Fibroblast of skin of back (primary cell): ENCODE data around the gene ASAP3.
"Not testable (repeated sequence)": the region's sequence is repeated elsewhere in the genome, so short reads cannot be mapped to it uniquely, and the experiment has no call there.

Experiments used
- DNase-seq: peaks from one replicate; pipeline ENCODE4 v3.0.0-alpha.2; 2013

The ASAP3 gene

GRCh38 chr1:23514111-23514679, 30.2 kb upstream of the ASAP3 start:
- no peak for DNase-seq

DNA sequence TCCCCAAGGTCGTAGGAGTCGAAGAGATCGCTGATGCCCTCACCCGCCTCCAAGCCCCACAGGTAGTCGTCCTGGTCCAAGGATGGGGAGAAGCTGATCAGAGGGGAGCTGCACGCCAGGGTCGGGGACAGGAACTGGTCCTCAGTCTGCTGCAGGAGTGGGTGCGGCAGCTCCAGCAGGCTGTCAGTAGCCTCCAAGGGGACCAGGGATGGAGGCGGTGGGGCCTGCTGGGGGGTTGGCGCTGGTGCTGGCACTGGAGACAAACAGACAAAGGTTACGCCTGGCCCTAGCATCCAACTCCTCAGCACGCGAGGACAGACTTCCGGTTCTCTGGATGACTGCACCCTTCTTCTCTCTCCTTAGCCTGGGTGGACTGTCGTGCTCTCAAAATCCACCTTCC, 25.9 kb upstream of the ASAP3 start:
- no peak for DNase-seq

- DNase-seq = no peak
These were observed 22.6 kb upstream of the ASAP3 start for GRCh38 chr1:23506376-23507107.

- DNase-seq = no peak
These were observed 21.9 kb upstream of the ASAP3 start for GRCh38 chr1:23505851-23506250.

- not testable (repeated sequence) for DNase-seq
These were observed 20.2 kb upstream of the ASAP3 start for GRCh38 chr1:23504156-23504555.

DNA sequence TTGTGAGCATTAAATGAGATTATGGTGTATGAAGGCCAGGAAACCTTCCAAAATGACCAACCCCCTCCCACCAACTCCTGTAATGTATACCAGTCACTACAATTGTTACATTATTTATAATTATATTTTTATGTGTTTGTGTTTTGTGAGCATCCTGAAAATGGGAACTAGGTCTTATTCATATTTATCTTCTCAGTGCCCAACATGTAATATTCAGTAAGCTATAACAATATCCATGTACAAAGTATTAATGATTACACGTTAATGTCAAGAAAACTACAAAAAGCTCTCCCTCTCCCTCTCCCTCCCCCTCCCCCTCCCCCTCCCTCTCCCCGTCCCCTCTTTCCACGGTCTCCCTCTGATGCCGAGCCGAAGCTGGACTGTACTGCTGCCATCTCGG, 19.0 kb upstream of the ASAP3 start:
- DNase-seq = no peak

DNA sequence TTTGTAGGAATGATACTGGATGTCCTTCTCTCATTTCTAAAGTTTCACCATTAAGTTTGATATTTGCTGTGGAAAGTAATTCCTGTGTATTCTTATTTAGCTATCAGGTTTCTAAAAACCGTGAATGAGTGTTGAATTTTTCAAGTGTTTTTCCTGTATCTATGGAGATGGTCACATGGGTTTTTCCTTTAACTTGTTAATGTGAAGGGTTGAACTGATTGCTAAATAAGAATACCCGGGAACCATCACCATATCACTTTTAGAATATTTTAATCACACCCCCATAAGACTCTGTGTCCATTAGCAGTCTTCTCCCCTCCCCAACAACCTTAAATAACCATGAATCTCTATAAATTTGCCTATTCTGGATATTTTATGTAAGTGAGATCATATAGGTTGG, 16.5 kb upstream of the ASAP3 start:
- DNase-seq = no peak

DNA sequence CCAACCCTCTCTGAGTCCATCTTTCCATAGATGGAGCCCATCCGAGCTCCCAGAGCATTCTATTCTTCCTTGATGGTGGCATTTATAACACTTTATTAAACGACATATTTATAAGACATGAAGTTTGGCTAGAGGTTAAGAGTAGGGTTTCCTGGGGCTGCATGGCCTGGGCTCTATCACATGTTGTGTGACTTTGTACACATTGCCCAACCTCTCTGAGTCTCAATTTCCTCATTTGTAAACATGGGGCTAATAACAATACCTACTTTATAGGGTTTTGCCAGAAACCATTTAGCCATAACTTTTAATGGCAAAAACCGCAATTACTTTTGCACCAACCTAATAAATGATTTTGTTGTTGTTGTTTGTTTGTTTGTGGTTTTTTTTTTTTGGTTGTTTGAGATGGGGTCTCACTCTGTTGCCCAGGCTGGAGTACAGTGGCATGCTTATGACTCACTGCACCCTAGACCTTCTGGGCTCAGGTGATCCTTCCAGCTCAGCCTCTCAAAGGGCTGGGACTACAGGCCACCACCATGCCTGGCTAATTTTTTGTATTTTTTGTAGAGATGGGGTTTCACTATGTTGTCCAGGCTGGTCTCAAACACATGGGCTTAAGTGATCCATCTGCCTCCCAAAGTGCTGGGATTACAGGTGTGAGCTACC, 13.9 kb upstream of the ASAP3 start:
- DNase-seq = no peak

GRCh38 chr1:23496490-23497181, 12.7 kb upstream of the ASAP3 start:
- DNase-seq = no peak

- DNase-seq = not testable (repeated sequence)
These were observed 10.9 kb upstream of the ASAP3 start for GRCh38 chr1:23494836-23495235.

- DNase-seq = not testable (repeated sequence)
These were observed 8.8 kb upstream of the ASAP3 start for GRCh38 chr1:23492776-23493175.

- no peak for DNase-seq
These were observed 8.2 kb upstream of the ASAP3 start for GRCh38 chr1:23492132-23492720.

DNA sequence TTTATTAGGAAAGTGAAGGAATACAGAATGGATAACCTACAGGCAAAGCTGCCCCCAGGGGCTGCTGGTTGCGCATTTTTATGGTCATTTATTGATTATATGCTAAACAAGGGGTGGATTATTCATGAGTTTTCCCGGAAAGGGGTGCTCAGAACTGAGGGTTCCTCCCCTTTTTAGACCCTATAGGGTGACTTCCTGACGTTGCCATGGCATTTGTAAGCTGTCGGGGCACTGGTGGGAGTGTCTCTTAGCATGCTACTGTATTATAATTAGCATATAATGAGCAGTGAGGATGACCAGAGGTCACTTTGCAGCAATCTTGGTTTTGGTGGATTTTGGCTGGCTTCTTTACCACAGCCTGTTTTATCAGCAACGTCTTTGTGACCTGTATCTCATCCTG, 5.9 kb upstream of the ASAP3 start:
- no peak for DNase-seq

DNA sequence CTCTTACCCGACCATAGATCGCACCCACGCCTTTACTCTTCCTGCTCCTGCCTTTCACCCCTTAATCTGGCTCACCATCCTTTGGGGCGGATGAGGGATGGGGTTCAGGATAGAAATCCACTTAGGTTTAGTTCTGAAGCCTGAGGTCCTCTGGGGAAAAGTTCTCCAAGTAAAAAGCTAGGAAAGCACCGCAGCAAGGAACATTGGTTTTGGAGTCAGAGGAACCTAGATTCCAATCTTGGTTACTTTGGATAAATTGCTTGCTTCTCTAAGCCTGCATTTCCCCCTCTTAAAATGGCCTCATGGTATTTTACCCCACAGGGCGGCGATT, 988 bp upstream of the ASAP3 start:
- DNase-seq = no peak

DNA sequence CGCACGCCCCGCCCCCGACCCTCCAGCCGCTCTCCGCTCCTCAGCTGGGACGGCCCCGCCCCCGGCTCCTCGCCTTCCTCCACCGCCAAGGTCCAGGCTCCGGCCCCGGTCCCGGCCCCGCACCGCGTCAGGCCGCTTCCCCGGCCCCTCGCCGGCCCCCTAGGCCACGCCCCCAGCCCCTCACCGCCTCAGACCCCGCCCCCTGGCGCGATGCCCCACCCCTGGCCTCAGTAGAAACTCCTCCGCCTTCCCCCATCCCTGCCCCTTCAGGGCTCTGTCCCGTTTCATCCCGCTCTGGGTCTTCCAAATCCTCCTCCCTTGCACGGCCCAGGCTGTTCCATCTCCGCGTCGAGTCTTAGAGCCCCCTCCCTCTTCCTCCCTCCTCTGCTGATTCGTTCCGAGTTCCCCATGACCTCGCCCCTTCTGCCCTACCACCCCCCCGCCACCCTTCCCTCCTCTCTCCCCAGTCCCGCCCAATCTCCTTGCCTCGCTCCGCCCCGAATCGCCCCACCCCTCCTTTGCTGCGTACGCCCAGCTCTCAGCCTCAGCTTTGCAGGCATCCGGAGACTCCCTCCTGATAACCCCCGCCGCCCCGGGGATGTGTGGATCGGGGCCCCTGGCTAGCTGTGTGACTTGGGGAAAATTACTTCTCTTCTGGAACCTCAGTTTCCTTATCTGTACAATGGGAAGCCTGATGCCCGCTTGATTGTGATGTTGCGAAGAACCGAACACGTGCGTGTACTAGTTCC, 448 bp upstream of the ASAP3 start:
- peak; percentile 93 for DNase-seq

GRCh38 chr1:23481904-23482303, 2.1 kb downstream of the ASAP3 start:
- no peak for DNase-seq

- no peak for DNase-seq
These were observed 2.9 kb downstream of the ASAP3 start for GRCh38 chr1:23481026-23481597.

DNA sequence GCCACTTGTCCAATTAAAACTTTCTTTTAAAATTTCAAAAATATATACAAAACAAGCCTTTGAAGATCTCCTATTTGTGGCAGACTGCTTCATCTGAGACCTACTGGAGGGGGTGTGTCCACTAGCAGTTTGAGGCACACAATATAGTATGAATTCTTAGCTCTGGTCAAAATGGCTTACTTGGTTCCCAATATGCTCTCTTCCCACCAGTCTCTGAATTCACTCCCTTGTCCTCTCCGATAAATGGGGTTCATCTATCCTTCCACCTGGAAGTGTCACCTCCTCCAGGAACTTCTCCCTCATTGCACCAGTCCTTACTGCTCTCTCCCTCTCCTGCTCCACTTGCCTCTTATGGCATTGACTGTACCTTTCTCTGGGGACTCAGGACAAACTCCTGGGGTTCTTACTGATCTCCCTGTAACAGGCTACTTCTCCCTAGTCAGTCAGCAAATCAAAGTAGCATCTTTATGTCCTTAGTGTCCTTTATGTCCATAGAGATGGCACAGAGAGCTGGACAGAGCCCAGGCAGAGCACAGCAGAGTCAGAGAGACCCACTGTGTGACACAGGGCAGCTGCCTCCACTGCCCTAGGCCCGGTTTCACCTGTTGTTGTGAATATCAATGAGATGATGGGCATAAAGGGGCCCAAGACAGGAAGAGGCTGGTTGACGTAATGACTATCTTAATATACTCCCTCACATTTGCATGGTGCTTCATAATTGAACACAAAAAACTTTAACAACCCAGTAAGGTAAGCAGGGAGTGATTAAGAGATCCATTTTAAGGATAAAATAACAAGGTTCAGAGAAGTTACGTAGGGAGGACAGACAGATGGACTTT, 3.6 kb downstream of the ASAP3 start:
- no peak for DNase-seq

GRCh38 chr1:23479666-23479941, 4.4 kb downstream of the ASAP3 start:
- no peak for DNase-seq

DNA sequence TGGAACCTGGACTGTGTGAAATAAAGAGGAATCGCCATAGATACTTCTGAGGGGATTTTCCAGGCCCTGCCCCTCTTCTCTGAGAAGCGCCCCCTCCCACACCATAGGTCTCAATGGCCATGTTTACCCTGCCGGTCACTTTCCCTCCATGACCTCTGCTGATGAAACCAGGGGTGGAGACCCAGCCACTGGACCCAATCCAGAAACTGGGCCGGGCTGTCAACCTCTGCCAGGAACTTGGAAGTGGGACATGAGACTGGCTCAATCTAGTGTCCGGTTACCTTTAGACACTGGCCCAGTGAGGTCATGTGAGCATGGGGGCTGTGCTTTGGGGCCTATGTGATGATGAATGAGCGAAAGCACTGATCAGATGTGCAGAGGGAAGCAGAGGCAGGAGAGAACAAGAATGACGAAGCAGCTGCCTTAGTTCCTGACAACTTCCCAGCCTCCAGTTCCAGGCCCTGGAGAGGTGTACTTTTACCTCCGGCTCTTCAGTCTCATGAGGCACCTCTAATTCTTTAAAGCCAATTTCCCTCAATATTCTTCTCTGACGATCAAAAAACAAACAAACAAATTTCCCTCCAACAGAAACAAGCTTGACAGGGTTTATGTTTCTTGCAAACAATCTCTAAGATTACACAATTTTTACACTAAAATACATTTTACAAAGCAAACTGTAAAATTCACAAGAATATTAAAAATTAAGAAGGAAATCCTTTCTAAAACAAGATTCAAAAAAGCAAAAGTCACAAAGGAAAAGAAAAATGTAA, 4.9 kb downstream of the ASAP3 start:
- DNase-seq = peak; percentile 24
